ENCODE results near the gene PTPRG.

PTPRG gene

DNA sequence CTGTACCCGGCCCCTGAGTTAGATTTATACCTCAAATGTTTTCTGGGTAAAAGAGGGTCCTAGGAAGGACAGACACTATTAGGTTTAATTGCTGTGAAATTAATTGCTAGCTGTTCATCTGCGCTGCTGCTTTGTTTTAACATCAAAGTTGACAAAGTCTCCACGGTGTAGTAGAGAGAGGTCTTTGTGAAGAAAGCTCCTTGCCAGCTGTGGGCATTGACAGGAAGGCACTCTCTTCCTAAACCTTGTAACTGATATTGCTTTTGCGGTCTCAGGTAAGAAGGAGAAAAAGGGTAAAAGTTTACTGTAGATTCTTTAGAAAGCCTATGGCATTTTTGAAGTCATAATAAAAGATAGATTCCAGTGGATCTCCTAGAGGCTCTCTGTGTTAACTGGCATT is 68.1 kb downstream of the PTPRG start:
- no peak overlapping the region for H3K27ac ChIP-seq (ENCODE audit: insufficient read depth, low read length, poor library complexity, severe bottlenecking)
- no peaks in the 10 kb centered on the region for H3K9me3 ChIP-seq (ENCODE audit: control insufficient read depth, low read length)
- no peak for DNase-seq
- no peaks in the 10 kb centered on the region for H3K4me1 ChIP-seq (ENCODE audit: control insufficient read depth, insufficient read depth, low read length, poor library complexity, severe bottlenecking)
- no peaks in the 10 kb centered on the region for H3K27me3 ChIP-seq (replicated peaks; ENCODE audit: control insufficient read depth, insufficient read depth, low read length, poor library complexity, severe bottlenecking)
- H3K36me3 ChIP-seq (ENCODE audit: control insufficient read depth, insufficient read depth, low read length) = no peaks in the 10 kb centered on the region
- H3K4me3 ChIP-seq (ENCODE audit: insufficient read depth, low read depth, low read length, poor library complexity, severe bottlenecking) = no peak overlapping the region

DNA sequence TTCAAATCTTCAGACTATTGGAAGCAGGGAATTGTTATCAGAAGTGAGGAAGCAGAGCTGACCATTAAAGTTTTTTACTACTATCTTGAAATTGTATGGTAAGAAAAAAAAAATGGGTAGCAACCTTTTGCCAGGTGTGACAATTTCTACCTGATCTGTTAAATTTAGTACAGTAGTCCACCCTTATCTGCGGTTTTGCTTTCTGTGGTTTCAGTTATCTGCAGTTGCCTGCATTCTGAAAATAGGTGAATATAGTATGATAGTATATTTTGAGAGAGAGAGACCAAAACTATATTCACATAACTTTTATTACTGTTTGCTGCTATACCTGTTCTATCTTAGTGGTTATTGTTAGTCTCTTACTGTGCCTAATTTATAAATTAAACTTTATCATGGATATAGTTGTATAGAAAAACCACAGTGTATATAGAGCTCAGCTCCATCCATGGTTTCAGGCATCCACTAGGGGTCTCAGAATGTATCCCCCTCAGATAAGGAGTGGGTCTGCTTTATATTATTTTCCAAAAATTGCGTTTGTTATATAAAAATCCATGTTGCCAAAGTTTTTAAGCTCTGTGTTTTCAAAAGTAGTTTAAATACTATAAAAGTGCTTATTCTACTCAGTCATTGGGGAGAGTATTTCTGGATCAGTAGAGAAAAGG is 69.9 kb downstream of the PTPRG start:
- Histone ChIP-seq H3K4me1 (ENCODE audit: control insufficient read depth, insufficient read depth, low read length, poor library complexity, severe bottlenecking) (no peaks in the 10 kb centered on the region), H3K4me3 (ENCODE audit: insufficient read depth, low read depth, low read length, poor library complexity, severe bottlenecking) (no peak overlapping the region), H3K27me3 (replicated peaks; ENCODE audit: control insufficient read depth, insufficient read depth, low read length, poor library complexity, severe bottlenecking) (no peaks in the 10 kb centered on the region), H3K36me3 (ENCODE audit: control insufficient read depth, insufficient read depth, low read length) (no peaks in the 10 kb centered on the region), H3K9me3 (ENCODE audit: control insufficient read depth, low read length) (no peaks in the 10 kb centered on the region), H3K27ac (ENCODE audit: insufficient read depth, low read length, poor library complexity, severe bottlenecking) (no peak overlapping the region)
- no peak for DNase-seq

DNA sequence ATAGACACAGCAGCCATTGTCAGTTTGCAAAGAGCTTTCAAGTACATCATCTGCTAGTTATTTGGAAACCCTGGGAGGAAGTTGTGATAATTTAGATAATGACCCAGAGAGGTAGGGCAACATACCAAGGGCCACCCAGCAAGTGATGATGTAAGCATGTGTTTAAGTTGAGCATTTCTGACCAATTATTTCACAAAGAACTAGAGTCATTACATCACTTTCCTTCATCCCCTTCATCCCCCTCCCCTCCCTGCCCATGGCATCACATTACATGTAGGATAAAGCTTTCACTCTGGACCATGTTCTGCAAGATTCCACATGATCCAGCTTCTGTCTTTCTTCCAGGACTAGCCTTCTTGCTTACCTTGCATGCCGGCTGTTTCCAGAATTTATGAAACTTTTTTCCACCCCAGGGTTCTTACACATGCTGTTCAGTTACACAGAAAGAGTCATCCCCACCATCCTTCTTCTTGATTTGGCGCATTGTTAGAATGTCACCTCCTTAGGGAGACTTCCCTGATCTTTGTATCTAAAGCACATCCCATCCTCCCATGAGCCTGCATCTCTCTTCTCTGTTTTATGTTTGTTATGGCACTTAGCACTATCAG is 71.3 kb downstream of the PTPRG start:
- DNase-seq = no peak
- no peak overlapping the region for H3K27ac ChIP-seq (ENCODE audit: insufficient read depth, low read length, poor library complexity, severe bottlenecking)

DNA sequence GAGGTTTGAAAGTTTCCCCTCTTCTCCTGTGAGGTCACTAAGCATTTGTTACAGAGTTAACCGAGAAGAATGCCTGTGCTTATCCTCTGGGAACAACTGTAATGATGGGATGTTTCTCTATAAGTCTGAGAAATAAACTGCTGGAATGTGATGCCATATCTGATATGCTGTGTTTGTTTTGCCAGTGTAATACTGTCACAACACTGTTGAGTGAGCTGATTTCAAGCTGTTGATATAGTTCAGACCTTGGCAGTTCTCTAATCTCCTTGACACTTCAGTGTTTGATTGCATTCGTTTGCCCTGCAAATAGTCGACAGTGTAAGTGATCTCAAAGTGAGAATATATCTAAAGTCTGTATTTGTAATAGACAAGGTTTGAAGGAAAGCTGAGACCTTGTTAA is 73.3 kb downstream of the PTPRG start:
- H3K4me1 ChIP-seq (ENCODE audit: control insufficient read depth, insufficient read depth, low read length, poor library complexity, severe bottlenecking) = no peaks in the 10 kb centered on the region
- no peaks in the 10 kb centered on the region for H3K36me3 ChIP-seq (ENCODE audit: control insufficient read depth, insufficient read depth, low read length)
- H3K27me3 ChIP-seq (replicated peaks; ENCODE audit: control insufficient read depth, insufficient read depth, low read length, poor library complexity, severe bottlenecking) = no peaks in the 10 kb centered on the region
- no peak overlapping the region for H3K27ac ChIP-seq (ENCODE audit: insufficient read depth, low read length, poor library complexity, severe bottlenecking)
- no peaks in the 10 kb centered on the region for H3K9me3 ChIP-seq (ENCODE audit: control insufficient read depth, low read length)
- no peak overlapping the region for H3K4me3 ChIP-seq (ENCODE audit: insufficient read depth, low read depth, low read length, poor library complexity, severe bottlenecking)
- no peak for DNase-seq

More for the DNA sequence above, 71.3 kb downstream of the PTPRG start:
- H3K27me3 ChIP-seq (replicated peaks; ENCODE audit: control insufficient read depth, insufficient read depth, low read length, poor library complexity, severe bottlenecking) = no peaks in the 10 kb centered on the region
- no peaks in the 10 kb centered on the region for H3K4me1 ChIP-seq (ENCODE audit: control insufficient read depth, insufficient read depth, low read length, poor library complexity, severe bottlenecking)
- H3K36me3 ChIP-seq (ENCODE audit: control insufficient read depth, insufficient read depth, low read length) = no peaks in the 10 kb centered on the region
- no peak overlapping the region for H3K4me3 ChIP-seq (ENCODE audit: insufficient read depth, low read depth, low read length, poor library complexity, severe bottlenecking)
- no peaks in the 10 kb centered on the region for H3K9me3 ChIP-seq (ENCODE audit: control insufficient read depth, low read length)

DNA sequence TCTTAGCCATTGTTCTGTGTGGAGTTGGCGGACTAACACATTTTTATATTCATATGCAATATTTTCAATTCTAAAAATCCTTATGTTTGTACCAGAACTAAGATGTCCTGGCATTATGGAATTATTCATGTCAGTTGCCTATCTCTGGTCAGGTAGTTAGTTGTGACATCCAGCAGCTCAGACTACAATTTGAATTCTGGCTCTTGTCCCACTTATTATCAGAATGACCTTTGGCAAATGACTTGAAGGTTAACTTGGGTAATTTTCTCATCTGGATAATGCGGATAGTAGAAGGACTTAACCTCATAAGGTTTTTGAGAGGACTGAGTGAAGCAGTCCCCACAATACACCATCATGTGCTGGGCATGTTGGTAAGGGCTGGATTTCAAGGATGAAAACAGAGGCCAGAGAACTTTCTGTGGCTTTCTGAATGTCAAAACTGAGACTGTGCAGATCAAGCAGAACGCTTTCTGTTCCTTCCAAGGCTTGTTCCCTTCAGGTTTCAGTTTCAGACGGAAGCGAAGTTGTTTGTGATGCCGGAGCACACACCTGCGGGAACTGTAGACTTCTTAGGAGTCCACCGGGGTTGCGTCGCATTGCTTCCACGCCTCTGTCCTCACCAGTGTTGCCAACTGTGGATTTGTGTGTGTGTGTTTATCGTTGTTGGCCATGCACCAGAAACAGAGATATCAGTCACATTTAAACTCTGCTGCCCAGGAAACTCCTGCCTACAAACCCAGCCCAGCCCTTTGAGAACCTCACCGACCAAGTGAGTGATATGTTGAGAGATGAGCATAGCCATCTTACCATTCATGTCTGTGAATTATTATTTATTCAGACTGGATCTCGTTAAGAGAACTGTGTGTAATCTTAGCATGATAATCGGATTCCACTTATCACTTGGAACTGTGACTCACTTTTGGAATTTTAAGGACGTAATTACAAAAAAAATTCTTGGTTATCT is 76.0 kb downstream of the PTPRG start:
- Histone ChIP-seq H3K4me1 (ENCODE audit: control insufficient read depth, insufficient read depth, low read length, poor library complexity, severe bottlenecking) (no peaks in the 10 kb centered on the region), H3K27ac (ENCODE audit: insufficient read depth, low read length, poor library complexity, severe bottlenecking) (no peak overlapping the region), H3K4me3 (ENCODE audit: insufficient read depth, low read depth, low read length, poor library complexity, severe bottlenecking) (no peak overlapping the region), H3K9me3 (ENCODE audit: control insufficient read depth, low read length) (no peaks in the 10 kb centered on the region), H3K36me3 (ENCODE audit: control insufficient read depth, insufficient read depth, low read length) (no peaks in the 10 kb centered on the region), H3K27me3 (replicated peaks; ENCODE audit: control insufficient read depth, insufficient read depth, low read length, poor library complexity, severe bottlenecking) (no peaks in the 10 kb centered on the region)
- DNase-seq = no peak

DNA sequence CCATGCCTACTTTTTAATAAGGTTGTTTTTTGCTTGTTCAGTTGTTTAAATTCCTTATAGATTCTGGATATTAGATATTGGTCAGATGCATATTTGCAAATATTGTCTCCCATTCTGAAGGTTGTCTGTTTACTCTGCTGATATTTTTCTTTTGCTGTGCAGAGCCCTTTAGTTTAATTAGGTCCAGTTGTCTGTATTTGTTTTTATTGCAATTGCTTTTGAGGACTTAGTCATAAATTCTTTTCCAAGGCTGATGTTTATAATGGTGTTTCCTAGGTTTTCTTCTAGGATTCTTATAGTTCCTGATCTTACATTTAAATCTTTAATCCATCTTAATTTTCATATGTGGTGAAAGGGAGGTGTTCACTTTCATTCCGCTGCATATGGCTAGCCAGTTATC is 77.4 kb downstream of the PTPRG start:
- H3K4me3 ChIP-seq (ENCODE audit: insufficient read depth, low read depth, low read length, poor library complexity, severe bottlenecking) = no peak overlapping the region
- H3K27ac ChIP-seq (ENCODE audit: insufficient read depth, low read length, poor library complexity, severe bottlenecking) = no peak overlapping the region
- no peaks in the 10 kb centered on the region for H3K9me3 ChIP-seq (ENCODE audit: control insufficient read depth, low read length)
- DNase-seq = no peak
- no peaks in the 10 kb centered on the region for H3K36me3 ChIP-seq (ENCODE audit: control insufficient read depth, insufficient read depth, low read length)
- no peaks in the 10 kb centered on the region for H3K4me1 ChIP-seq (ENCODE audit: control insufficient read depth, insufficient read depth, low read length, poor library complexity, severe bottlenecking)
- no peaks in the 10 kb centered on the region for H3K27me3 ChIP-seq (replicated peaks; ENCODE audit: control insufficient read depth, insufficient read depth, low read length, poor library complexity, severe bottlenecking)

DNA sequence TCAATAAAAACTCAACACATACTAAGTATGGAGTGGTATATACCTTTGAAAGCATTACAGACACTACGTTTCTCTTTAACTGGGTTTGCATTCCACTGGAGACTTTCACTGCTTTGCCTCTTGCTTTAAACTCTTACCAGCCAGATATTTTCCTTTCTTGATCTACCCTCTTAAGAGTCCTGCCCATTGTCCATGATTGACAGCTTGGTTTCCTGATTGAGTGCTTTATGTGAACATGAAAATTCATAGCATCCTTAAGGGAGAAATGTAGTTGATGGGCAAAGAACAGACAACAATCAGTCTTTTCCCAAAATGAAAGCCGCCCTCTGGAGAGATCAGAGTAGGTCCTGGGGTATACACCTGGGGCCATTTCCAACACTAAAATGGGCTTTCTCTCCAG is 78.6 kb downstream of the PTPRG start:
- Histone ChIP-seq H3K27me3 (replicated peaks; ENCODE audit: control insufficient read depth, insufficient read depth, low read length, poor library complexity, severe bottlenecking) (no peaks in the 10 kb centered on the region), H3K9me3 (ENCODE audit: control insufficient read depth, low read length) (no peaks in the 10 kb centered on the region), H3K36me3 (ENCODE audit: control insufficient read depth, insufficient read depth, low read length) (no peaks in the 10 kb centered on the region), H3K27ac (ENCODE audit: insufficient read depth, low read length, poor library complexity, severe bottlenecking) (no peak overlapping the region), H3K4me3 (ENCODE audit: insufficient read depth, low read depth, low read length, poor library complexity, severe bottlenecking) (no peak overlapping the region), H3K4me1 (ENCODE audit: control insufficient read depth, insufficient read depth, low read length, poor library complexity, severe bottlenecking) (no peaks in the 10 kb centered on the region)
- no peak for DNase-seq

DNA sequence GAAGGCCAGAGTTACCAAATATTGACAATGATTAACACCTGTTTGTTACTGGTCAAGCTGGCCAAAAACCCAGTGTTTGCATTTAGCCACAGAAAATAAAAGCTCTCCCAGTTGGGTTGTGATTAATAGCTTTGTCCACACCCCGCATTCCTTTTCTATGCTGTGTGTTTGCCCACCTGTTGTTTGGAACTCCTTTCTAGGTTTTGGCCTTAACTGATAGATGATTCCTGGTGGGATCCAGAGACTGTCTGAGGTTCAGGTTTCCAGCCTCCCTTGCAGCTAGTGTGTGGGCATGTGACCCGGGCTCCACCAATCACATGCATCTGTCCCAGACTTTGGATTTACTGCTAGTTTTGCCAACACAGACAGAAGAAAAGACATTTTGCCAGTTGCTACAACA is 83.8 kb downstream of the PTPRG start:
- H3K36me3 ChIP-seq (ENCODE audit: control insufficient read depth, insufficient read depth, low read length) = no peaks in the 10 kb centered on the region
- H3K4me1 ChIP-seq (ENCODE audit: control insufficient read depth, insufficient read depth, low read length, poor library complexity, severe bottlenecking) = no peaks in the 10 kb centered on the region
- no peaks in the 10 kb centered on the region for H3K27me3 ChIP-seq (replicated peaks; ENCODE audit: control insufficient read depth, insufficient read depth, low read length, poor library complexity, severe bottlenecking)
- no peak for DNase-seq
- H3K9me3 ChIP-seq (ENCODE audit: control insufficient read depth, low read length) = no peaks in the 10 kb centered on the region
- no peak overlapping the region for H3K4me3 ChIP-seq (ENCODE audit: insufficient read depth, low read depth, low read length, poor library complexity, severe bottlenecking)
- H3K27ac ChIP-seq (ENCODE audit: insufficient read depth, low read length, poor library complexity, severe bottlenecking) = no peak overlapping the region

DNA sequence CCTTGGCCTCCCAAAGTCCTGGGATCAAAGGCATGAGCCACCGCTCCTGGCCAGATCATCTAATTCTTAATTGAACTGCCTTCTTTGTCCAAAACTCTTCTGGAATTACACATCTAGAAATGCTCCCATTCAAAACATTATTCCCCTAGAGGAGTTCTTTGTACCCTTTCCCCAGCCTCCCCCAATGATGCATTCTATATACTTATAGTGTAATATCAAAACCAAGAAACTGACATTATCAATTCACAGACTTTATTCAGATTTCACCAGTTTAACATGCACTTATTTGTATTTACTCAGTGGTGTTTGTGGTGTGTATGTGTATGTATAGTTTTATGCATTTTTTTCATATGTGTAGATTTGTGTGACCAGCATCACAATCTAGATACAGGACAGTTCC is 85.0 kb downstream of the PTPRG start:
- Histone ChIP-seq H3K27me3 (replicated peaks; ENCODE audit: control insufficient read depth, insufficient read depth, low read length, poor library complexity, severe bottlenecking) (no peaks in the 10 kb centered on the region), H3K36me3 (ENCODE audit: control insufficient read depth, insufficient read depth, low read length) (no peaks in the 10 kb centered on the region), H3K9me3 (ENCODE audit: control insufficient read depth, low read length) (no peaks in the 10 kb centered on the region), H3K27ac (ENCODE audit: insufficient read depth, low read length, poor library complexity, severe bottlenecking) (no peak overlapping the region), H3K4me1 (ENCODE audit: control insufficient read depth, insufficient read depth, low read length, poor library complexity, severe bottlenecking) (no peaks in the 10 kb centered on the region), H3K4me3 (ENCODE audit: insufficient read depth, low read depth, low read length, poor library complexity, severe bottlenecking) (no peak overlapping the region)
- no peak for DNase-seq
